HG02884 (cell line): ENCODE data around the gene RACGAP1.

Source experiments
- ATAC-seq: cut with Tn5 transposase; IDR thresholded peaks from one replicate; pipeline ENCODE4 v1.9.1; 2021; ENCODE audit warnings: mild to moderate bottlenecking, moderate library complexity; ENCODE audit not compliant: unreplicated experiment

Gene RACGAP1

GRCh38 chr12:50025187-50026059 lies at the start of gene RACGAP1:
Gene RACGAP1 (minus strand): TSS chr12:50025494. CDS start chr12:50016715, 8,779 bp downstream.
- peak; percentile 88 for ATAC-seq

DNA sequence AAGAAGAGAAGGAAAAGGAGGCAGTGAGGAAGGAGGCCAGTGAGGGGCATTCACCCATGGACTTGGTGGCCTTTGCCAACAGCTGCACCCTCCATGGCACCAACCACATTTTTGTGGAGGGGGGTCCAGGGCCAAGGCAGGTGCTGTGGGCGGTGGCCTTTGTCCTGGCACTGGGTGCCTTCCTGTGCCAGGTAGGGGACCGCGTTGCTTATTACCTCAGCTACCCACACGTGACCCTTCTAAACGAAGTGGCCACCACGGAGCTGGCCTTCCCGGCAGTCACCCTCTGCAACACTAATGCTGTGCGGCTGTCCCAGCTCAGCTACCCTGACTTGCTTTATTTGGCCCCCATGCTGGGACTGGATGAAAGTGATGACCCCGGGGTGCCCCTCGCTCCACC lies 48.4 kb upstream of the RACGAP1 start:
- no peak for ATAC-seq

DNA sequence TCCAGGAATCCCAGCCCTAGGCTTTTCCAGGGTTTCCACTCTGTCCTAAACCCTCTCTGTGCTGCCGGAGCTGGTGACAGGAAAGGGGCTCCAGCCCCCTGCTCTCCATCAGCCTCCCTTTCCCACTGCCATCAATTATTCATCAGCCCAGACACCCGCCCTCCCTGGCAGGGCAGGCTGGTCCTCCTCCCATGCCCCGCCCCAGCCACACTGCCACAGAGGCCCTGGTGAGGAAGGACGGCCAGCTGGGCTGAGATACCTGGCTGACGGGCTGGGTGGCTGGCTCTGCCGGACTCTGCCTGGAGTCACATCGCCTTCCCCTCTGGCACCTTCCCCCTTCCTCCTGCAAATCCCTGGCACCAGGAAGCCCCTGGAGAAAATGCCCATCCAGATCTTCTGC lies 47.9 kb upstream of the RACGAP1 start:
- no peak for ATAC-seq

- no peak for ATAC-seq
Observed at GRCh38 chr12:50072198-50072907, 47.1 kb upstream of the RACGAP1 start.

- no peak for ATAC-seq
Observed at GRCh38 chr12:50070314-50071060, 45.2 kb upstream of the RACGAP1 start.

- no peak for ATAC-seq
Observed at GRCh38 chr12:50069539-50069938, 44.2 kb upstream of the RACGAP1 start.

DNA sequence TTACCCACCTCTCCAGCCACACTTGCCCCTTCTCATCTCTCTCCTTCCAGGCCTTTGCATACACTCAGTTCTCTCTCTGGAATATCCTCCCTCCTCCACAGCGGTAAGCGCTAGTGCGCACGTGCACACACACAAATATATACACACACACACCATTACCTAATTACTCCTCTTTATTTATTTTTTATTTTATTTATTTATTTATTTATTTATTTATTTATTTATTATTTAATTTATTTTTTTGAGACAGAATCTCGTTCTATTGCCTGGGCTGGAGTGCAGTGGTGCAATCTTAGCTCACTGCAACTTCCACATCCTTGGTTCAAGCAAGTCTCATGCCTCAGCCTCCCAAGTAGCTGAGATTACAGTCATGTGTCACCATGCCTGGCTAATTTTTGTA lies 43.8 kb upstream of the RACGAP1 start:
- ATAC-seq, result no peak

- ATAC-seq, result no peak
Observed at GRCh38 chr12:50066402-50066801, 41.1 kb upstream of the RACGAP1 start.

GRCh38 chr12:50065726-50066310 lies 40.5 kb upstream of the RACGAP1 start:
- no peak for ATAC-seq

DNA sequence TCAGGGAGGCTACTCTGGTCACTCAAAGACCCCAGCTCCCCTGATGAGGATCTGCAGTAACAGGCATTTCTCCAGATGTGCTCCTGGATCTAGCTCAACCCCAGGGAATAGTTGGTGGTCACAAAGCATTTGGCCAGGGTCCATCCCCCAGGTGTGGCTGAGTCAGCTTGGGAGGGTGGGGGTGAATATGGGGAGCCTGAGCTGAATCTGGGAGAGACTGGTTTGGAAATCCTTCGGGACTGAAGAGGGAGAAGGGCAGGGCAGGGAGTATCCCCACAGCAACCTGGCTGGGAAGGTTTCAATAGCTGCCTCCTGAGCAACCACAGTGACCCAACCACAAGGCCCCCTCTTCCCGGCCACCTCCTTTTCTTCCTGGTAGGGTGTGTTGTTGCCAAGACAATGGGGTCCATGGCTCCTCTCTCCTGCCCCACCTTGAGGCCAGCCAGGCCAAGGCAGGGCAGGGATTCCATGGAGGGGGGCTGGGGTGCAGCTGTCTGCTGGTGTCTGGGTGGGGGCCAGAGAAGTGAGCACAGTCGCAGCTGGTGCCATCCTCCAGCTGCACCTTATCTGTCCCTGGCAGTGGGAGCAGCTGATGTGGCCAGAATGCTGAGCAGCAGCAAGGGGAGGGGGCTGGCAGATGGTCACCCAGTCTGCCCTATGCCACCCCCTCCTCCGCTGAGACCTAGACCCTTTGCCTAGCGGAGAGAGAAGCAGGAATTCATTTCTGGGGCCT lies 37.6 kb upstream of the RACGAP1 start:
- no peak for ATAC-seq

GRCh38 chr12:50061946-50062686 lies 36.8 kb upstream of the RACGAP1 start:
- ATAC-seq, result no peak

DNA sequence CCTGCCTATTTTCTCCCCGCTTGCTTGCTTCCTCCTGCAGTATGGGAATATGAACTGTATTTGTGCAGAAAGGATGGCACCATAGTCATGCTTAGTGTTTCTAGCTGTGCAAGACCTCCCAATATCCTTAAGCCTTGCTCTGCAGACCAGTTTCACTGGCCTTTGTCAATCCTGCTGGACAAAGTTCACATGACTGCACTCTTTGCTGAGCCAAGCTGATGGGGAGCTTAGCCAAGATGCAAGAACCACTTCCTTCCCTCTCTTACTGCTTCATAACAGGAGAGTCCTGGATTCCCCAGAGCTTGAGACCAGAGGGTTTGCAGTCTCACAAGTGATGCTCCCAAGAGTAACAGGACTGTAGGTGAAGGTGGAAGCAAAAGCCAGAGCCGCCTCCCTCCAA lies 35.9 kb upstream of the RACGAP1 start:
- ATAC-seq, result no peak

GRCh38 chr12:50060120-50060468 lies 34.8 kb upstream of the RACGAP1 start:
- no peak for ATAC-seq

DNA sequence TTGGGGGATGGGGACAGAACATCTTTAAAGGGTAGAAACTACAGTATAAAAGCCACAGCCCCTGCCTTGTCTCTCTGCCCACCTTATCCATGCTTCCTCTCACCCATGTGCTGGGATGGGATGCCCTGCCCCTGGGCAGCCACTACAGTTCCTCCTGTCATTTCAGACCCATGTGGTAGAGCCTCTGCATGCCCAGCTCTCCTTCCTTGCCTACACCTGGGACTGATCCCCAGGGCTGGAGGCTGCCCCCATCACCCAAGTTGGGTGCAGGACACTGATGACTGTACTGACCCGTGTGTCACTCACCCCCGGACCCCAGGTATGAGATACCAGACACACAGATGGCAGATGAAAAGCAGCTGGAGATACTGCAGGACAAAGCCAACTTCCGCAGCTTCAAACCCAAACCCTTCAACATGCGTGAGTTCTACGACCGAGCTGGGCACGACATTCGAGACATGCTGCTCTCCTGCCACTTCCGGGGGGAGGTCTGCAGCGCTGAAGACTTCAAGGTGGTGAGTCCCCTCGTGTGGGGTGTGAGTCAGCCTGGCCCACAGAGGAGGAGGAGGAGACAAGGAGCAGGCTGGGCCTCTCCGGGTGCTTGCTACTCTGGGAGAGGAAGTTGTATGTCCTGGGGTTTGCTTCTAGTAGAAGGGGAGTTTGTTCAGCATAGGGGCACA lies 34.3 kb upstream of the RACGAP1 start:
- no peak for ATAC-seq

DNA sequence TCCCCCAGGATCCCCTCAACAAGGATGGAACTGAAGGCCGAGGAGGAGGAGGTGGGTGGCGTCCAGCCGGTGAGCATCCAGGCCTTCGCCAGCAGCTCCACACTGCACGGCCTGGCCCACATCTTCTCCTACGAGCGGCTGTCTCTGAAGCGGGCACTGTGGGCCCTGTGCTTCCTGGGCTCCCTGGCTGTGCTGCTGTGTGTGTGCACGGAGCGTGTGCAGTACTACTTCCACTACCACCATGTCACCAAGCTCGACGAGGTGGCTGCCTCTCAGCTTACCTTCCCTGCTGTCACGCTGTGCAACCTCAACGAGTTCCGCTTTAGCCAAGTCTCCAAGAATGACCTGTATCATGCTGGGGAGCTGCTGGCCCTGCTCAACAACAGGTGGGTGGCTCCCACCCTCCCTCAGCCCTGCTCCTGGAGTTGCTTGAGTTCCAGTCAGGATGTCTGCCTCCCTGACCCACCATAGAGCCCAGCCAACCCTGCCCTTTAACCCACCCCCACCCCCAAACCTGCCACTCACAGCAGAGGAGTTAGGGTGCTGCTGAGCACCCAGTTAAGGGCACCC lies 33.5 kb upstream of the RACGAP1 start:
- ATAC-seq, result no peak

GRCh38 chr12:50057896-50058670 lies 32.8 kb upstream of the RACGAP1 start:
- no peak for ATAC-seq

DNA sequence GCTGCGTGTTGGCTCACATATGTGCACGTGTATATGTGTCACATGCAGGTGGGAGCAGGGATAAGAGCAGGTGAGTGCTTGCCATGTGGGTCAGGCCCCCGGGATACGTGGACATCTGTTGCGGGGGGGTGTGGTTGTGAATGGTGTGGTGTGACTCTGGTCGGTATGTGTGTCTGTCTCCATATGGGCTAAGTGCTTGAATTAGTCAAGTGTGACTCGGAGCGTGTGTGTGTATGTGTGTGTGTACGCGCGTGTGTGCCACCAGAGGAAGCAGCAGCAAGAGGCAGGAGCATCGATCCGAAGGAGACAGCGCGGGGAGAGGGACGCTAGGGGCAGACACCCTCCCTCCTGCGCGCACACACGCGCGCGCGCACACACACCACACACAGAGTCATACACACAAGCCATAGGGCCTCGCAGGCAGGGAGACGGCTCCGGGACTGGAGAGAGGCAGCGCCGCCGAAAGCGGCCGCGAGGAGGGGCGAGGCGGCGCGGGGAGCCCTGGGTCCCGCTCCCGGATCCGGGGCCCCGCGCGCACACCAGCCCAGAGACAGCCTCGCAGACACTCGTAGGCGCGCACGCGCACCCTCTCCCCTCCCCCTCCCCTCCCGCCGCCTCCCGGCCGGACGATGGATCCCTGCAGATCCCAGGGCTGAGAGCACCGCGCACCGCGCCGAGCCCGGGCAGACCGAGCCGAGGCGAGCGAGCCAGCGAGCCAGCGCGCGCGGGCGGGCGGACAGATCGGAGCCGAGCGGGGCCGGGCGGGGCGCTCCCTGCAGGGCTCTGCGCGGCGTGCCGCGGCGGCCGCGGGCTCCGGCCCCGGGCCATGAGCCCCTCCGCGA lies 31.9 kb upstream of the RACGAP1 start, which contains the start of gene ASIC1:
TSS of gene ASIC1 (plus strand) at position 597 of the 842 bp plus-strand sequence. CDS start 1,171 bp downstream, outside the sequence.
- no peak for ATAC-seq
